ENCODE data around the gene CP.

- TF ChIP-seq, protein P1, sequence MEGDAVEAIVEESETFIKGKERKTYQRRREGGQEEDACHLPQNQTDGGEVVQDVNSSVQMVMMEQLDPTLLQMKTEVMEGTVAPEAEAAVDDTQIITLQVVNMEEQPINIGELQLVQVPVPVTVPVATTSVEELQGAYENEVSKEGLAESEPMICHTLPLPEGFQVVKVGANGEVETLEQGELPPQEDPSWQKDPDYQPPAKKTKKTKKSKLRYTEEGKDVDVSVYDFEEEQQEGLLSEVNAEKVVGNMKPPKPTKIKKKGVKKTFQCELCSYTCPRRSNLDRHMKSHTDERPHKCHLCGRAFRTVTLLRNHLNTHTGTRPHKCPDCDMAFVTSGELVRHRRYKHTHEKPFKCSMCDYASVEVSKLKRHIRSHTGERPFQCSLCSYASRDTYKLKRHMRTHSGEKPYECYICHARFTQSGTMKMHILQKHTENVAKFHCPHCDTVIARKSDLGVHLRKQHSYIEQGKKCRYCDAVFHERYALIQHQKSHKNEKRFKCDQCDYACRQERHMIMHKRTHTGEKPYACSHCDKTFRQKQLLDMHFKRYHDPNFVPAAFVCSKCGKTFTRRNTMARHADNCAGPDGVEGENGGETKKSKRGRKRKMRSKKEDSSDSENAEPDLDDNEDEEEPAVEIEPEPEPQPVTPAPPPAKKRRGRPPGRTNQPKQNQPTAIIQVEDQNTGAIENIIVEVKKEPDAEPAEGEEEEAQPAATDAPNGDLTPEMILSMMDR (IDR thresholded peaks at IDR 0.05; ENCODE audit: borderline replicate concordance, extremely low read depth, low read length, poor library complexity, severe bottlenecking): no peak
- TF ChIP-seq EZH2 (IDR thresholded peaks at IDR 0.05; ENCODE audit: borderline replicate concordance, low read depth, low read length, severe bottlenecking): no peak
Measured at GRCh38 chr3:149215515-149215914, 6.1 kb downstream of the CP start.

All from DND-41 (cell line).